Naive thymus-derived CD4-positive, alpha-beta T cell (primary cell): Measurements from ENCODE around the gene PTPRN2. TPM values are rescaled to one million over a fixed set of nuclear protein-coding genes. Genes with fewer than 3 reads are reported as not detected.

Experiments
- ATAC-seq: fragments of 150-1000 bp; cut with Tn5 transposase; 2 replicates; pipeline ENCODE4 v1.10.0; 2021; ENCODE audit warnings: mild to moderate bottlenecking, moderate library complexity
- CTCF ChIA-PET: fragments of 350-600 bp; sonication (Branson Sonifier 250); formaldehyde crosslinking; loops from one replicate; lab custom pipeline; 2021; ENCODE audit warnings: antibody characterized with exemption; lab: Charles Lee
- POLR2A ChIA-PET: fragments of 350-600 bp; sonication (Branson Sonifier 250); formaldehyde crosslinking; loops from one replicate; lab custom pipeline; 2021; ENCODE audit warnings: antibody characterized with exemption, inconsistent platforms; lab: Charles Lee
- DNase-seq, 9 donors: peaks; one replicate each; pipeline versions ENCODE4 v3.0.0 to v3.0.0-alpha.2; 2020 to 2022; ENCODE audit warnings: mixed read lengths in 1 of 9
- H3K27ac ChIP-seq: one replicate; pipeline ENCODE4 v1.7.0; 2013; ENCODE audit warnings: mild to moderate bottlenecking, low read depth, low read length, moderate library complexity
- H3K27me3 ChIP-seq, 2 donors: one replicate each; pipeline ENCODE4 v1.7.0; 2013; ENCODE audit warnings: low read length in 2 of 2, mild to moderate bottlenecking in 2 of 2, moderate library complexity in 2 of 2; ENCODE audit not compliant: control insufficient read depth in 2 of 2, insufficient read depth in 2 of 2
- H3K36me3 ChIP-seq, 3 experiments: 1 replicate in 2 of 3; 2 replicates in 1 of 3; pipeline ENCODE4 v1.7.0; 2013; ENCODE audit warnings: low read length in 3 of 3, mild to moderate bottlenecking in 3 of 3, moderate library complexity in 1 of 3; ENCODE audit not compliant: insufficient read depth in 3 of 3, control insufficient read depth in 2 of 3
- H3K4me1 ChIP-seq, 2 donors: one replicate each; pipeline ENCODE4 v1.7.0; 2013; ENCODE audit warnings: low read length in 2 of 2, mild to moderate bottlenecking in 2 of 2, moderate library complexity in 1 of 2; ENCODE audit not compliant: control insufficient read depth in 2 of 2, insufficient read depth in 2 of 2
- H3K4me3 ChIP-seq: 2 replicates; pipeline ENCODE4 v1.7.0; 2013; ENCODE audit warnings: mild to moderate bottlenecking, low read length
- H3K9me3 ChIP-seq, 3 experiments: 1 replicate in 2 of 3; 2 replicates in 1 of 3; pipeline ENCODE4 v1.7.0; 2013; ENCODE audit warnings: low read length in 3 of 3; ENCODE audit not compliant: control insufficient read depth in 2 of 3
- H3K27ac Mint-ChIP-seq, 9 donors: one replicate each; pipeline ENCODE4 v1.8.0; 2020 to 2022; ENCODE audit warnings: mixed read lengths in 9 of 9, mild to moderate bottlenecking in 8 of 9, moderate library complexity in 5 of 9, inconsistent platforms in 2 of 9
- H3K27me3 Mint-ChIP-seq, 5 donors: one replicate each; pipeline ENCODE4 v1.8.0; 2021 to 2022; ENCODE audit warnings: mixed read lengths in 5 of 5, mild to moderate bottlenecking in 1 of 5
- H3K36me3 Mint-ChIP-seq, 5 donors: one replicate each; pipeline ENCODE4 v1.8.0; 2020 to 2022; ENCODE audit warnings: mixed read lengths in 5 of 5, mild to moderate bottlenecking in 3 of 5, inconsistent platforms in 1 of 5
- H3K4me1 Mint-ChIP-seq, 7 donors: one replicate each; pipeline ENCODE4 v1.8.0; 2020 to 2022; ENCODE audit warnings: mixed read lengths in 7 of 7, mild to moderate bottlenecking in 3 of 7, inconsistent platforms in 1 of 7
- H3K4me3 Mint-ChIP-seq, 10 donors: one replicate each; pipeline ENCODE4 v1.8.0; 2020 to 2022; ENCODE audit warnings: mild to moderate bottlenecking in 10 of 10, mixed read lengths in 10 of 10, moderate library complexity in 6 of 10, inconsistent platforms in 2 of 10
- H3K9me3 Mint-ChIP-seq, 11 donors: one replicate each; pipeline ENCODE4 v1.8.0; 2020 to 2022; ENCODE audit warnings: mixed read lengths in 11 of 11, mild to moderate bottlenecking in 4 of 11, inconsistent platforms in 1 of 11, moderate library complexity in 1 of 11
- intact Hi-C, 2 donors: fragments of 100-400 bp; cut with micrococcal nuclease; formaldehyde crosslinking; loops; one replicate each; pipeline ENCODE4 v1.15.1; 2023
- polyA plus RNA-seq, 2 donors: library from polyadenylated mRNA; unstranded; fragments of 300-500 nt; fragmentation: Illumina TruSeq; gene quantifications; one replicate each; pipeline ENCODE4 v1.2.3, GENCODE V29; 2021
- total RNA-seq, 6 experiments: library from RNA in 5 of 6; stranded (reverse) in 5 of 6; gene quantifications; 1 replicate in 5 of 6; 2 replicates in 1 of 6; pipeline ENCODE4 v1.2.3 and lab custom pipeline; 2021 to 2026

Gene PTPRN2
- total and polyA plus RNA-seq, 7 experiments from 2014 or later: 0.58 to 2.3 (median 1.4) TPM

DNA sequence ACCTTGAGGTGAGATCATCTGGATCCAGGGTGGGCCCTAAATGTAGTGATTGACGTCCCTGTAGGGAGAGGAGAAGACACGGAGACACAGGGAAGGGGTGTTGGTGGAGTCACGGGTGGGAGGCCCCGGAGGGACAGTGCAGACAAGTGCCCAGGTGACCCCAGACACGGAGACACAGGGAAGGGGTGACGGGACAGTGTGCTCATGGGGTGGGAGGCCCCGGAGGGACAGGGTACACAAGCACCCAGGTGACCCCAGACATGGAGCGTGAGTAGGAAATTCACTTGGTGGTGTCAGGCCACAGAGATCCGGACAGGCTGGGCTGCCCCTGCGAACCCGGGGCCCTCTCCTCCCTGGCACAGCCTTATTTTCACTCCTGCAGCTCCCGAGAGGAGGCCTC is 176.9 kb downstream of the PTPRN2 start:
- H3K4me1 Mint-ChIP-seq: no peaks in the 10 kb centered on the region
- CTCF ChIA-PET: no interaction called here
- POLR2A ChIA-PET: no interaction called here

GRCh38 chr7:158409816-158410330 is 177.8 kb downstream of the PTPRN2 start:
- Histone ChIP-seq H3K27ac (no peak overlapping the region), H3K27me3 (no peaks in the 10 kb centered on the region), H3K36me3 (no peaks in the 10 kb centered on the region), H3K4me3 (no peak overlapping the region), H3K4me1 (no peaks in the 10 kb centered on the region), H3K9me3 (no peaks in the 10 kb centered on the region)
- Mint-ChIP-seq H3K4me1 (no peaks in the 10 kb centered on the region), H3K36me3 (no peaks in the 10 kb centered on the region), H3K27me3 (peaks cover 0 to 19% (median 0%) of the 10 kb centered on the region in 5 donors), H3K27ac (no peak overlapping the region), H3K9me3 (no peaks in the 10 kb centered on the region), H3K4me3 (no peak overlapping the region)
- CTCF ChIA-PET: no interaction called here
- intact Hi-C loops: no loop called here
- no peak for ATAC-seq
- no peak for DNase-seq
- POLR2A ChIA-PET: no interaction called here

More for the DNA sequence above, 176.9 kb downstream of the PTPRN2 start:
- Mint-ChIP-seq H3K9me3 (no peaks in the 10 kb centered on the region), H3K27me3 (peaks cover 0 to 19% (median 0%) of the 10 kb centered on the region in 5 donors), H3K4me3 (no peak overlapping the region), H3K27ac (no peak overlapping the region), H3K36me3 (no peaks in the 10 kb centered on the region)
- DNase-seq (no peak), ATAC-seq (peak; percentile 22)
- Histone ChIP-seq H3K27me3 (no peaks in the 10 kb centered on the region), H3K4me3 (no peak overlapping the region), H3K27ac (no peak overlapping the region), H3K36me3 (no peaks in the 10 kb centered on the region), H3K9me3 (no peaks in the 10 kb centered on the region), H3K4me1 (no peaks in the 10 kb centered on the region)
- intact Hi-C loops: no loop called here

- Histone ChIP-seq H3K27me3 (no peaks in the 10 kb centered on the region), H3K36me3 (no peaks in the 10 kb centered on the region), H3K27ac (no peak overlapping the region), H3K4me1 (no peaks in the 10 kb centered on the region), H3K9me3 (no peaks in the 10 kb centered on the region), H3K4me3 (no peak overlapping the region)
- no peak overlapping the region for H3K27ac Mint-ChIP-seq
- H3K4me1 Mint-ChIP-seq: no peaks in the 10 kb centered on the region
- no peaks in the 10 kb centered on the region for H3K9me3 Mint-ChIP-seq
- DNase-seq (no peak), ATAC-seq (no peak)
- no peaks in the 10 kb centered on the region for H3K36me3 Mint-ChIP-seq
- intact Hi-C loops: no loop called here
- ChIA-PET POLR2A (no interaction called here), CTCF (no interaction called here)
- H3K4me3 Mint-ChIP-seq: no peak overlapping the region
- peaks cover 0 to 19% (median 0%) of the 10 kb centered on the region in 5 donors for H3K27me3 Mint-ChIP-seq
Observed at GRCh38 chr7:158409120-158409519, 178.5 kb downstream of the PTPRN2 start.

DNA sequence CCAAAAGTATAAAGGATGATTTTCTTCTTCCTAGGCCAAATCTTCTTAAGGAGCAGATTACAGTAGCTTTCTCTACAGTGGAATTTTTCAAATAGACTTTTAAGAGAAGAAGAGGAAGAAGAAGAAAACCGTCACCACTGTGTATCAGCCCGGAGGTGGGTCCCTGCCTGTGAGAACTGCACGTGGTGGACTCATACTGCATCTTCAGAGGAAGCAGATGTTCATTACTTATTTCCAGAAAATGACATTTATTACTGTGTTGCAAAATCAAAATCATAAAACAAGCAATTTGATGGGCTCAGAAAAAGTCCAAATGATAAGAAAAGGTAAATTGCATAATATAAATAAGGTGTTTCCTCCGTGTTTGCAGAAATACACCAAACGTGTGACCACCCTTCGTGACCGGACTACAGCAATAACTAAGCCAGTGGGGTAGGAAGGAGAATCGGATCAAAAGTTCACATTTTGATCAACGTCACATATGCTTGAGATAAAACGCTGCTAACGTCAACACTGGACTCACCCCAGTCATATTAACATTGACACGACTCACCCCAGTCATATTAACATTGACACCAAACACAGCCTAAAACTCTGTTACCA is 179.2 kb downstream of the PTPRN2 start:
- intact Hi-C loops: no loop called here
- no peak overlapping the region for H3K4me3 Mint-ChIP-seq
- Histone ChIP-seq H3K36me3 (no peaks in the 10 kb centered on the region), H3K4me1 (no peaks in the 10 kb centered on the region), H3K27ac (no peak overlapping the region), H3K4me3 (no peak overlapping the region), H3K27me3 (no peaks in the 10 kb centered on the region), H3K9me3 (no peaks in the 10 kb centered on the region)
- no peaks in the 10 kb centered on the region for H3K4me1 Mint-ChIP-seq
- no peaks in the 10 kb centered on the region for H3K36me3 Mint-ChIP-seq
- ATAC-seq: no peak
- CTCF ChIA-PET: no interaction called here
- H3K27me3 Mint-ChIP-seq: peaks cover 0 to 18% (median 0%) of the 10 kb centered on the region in 5 donors
- no peaks in the 10 kb centered on the region for H3K9me3 Mint-ChIP-seq
- no peak overlapping the region for H3K27ac Mint-ChIP-seq
- POLR2A ChIA-PET: no interaction called here
- no peak for DNase-seq

DNA sequence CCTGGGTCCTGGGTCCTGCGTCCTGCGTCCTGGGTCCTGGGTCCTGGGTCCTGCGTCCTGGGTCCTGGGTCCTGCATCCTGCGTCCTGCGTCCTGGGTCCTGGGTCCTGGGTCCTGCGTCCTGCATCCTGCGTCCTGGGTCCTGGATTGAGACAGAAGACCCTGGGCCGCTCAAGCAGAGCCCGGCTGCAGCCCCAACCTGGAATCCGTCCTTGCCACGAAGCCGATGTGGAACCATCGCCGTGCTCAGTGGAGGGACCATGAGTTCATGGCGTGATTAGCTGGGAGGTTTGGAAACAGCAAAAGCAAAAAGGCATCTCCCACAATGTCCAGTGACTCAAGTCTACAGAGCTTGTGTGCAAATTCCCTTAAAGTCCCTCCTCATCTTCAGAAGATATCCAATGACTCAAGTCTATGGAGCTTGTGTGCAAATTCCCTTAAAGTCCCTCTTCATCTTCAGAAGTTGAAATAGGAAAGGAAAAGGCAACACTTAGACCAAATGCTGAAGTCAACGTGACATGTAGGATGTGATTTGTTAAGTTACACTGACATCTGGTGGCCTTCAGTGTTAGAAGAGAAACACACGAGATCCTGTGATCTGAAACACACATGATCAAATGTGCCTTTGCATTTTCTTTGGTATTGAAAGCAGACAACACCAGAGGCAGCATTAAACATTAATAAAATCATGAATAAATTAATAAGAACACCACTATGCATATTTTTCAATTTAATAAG is 179.9 kb downstream of the PTPRN2 start:
- no peaks in the 10 kb centered on the region for H3K9me3 ChIP-seq
- Mint-ChIP-seq H3K4me1 (no peaks in the 10 kb centered on the region), H3K36me3 (no peaks in the 10 kb centered on the region), H3K27me3 (peaks cover 0 to 15% (median 0%) of the 10 kb centered on the region in 5 donors), H3K4me3 (no peak overlapping the region), H3K9me3 (no peaks in the 10 kb centered on the region), H3K27ac (no peak overlapping the region)
- no peaks in the 10 kb centered on the region for H3K36me3 ChIP-seq
- DNase-seq: peak in 1 of 9 donors; percentile 8
- ATAC-seq: no peak
- no peak overlapping the region for H3K4me3 ChIP-seq
- ChIA-PET POLR2A (no interaction called here), CTCF (no interaction called here)
- H3K27me3 ChIP-seq: no peaks in the 10 kb centered on the region
- H3K27ac ChIP-seq: no peak overlapping the region
- H3K4me1 ChIP-seq: no peaks in the 10 kb centered on the region
- intact Hi-C loops: no loop called here

GRCh38 chr7:158406801-158407200 is 180.8 kb downstream of the PTPRN2 start:
- no peaks in the 10 kb centered on the region for H3K9me3 Mint-ChIP-seq
- no peak overlapping the region for H3K4me3 ChIP-seq
- POLR2A ChIA-PET: no interaction called here
- H3K4me1 Mint-ChIP-seq: no peaks in the 10 kb centered on the region
- H3K27ac ChIP-seq: no peak overlapping the region
- H3K4me1 ChIP-seq: no peaks in the 10 kb centered on the region
- ATAC-seq (no peak), DNase-seq (no peak)
- H3K36me3 ChIP-seq: no peaks in the 10 kb centered on the region
- no peaks in the 10 kb centered on the region for H3K9me3 ChIP-seq
- peaks cover 0 to 15% (median 0%) of the 10 kb centered on the region in 5 donors for H3K27me3 Mint-ChIP-seq
- intact Hi-C loops: no loop called here
- H3K36me3 Mint-ChIP-seq: no peaks in the 10 kb centered on the region
- no peaks in the 10 kb centered on the region for H3K27me3 ChIP-seq
- CTCF ChIA-PET: no interaction called here
- H3K4me3 Mint-ChIP-seq: no peak overlapping the region
- no peak overlapping the region for H3K27ac Mint-ChIP-seq
